ENCODE measurements around the gene SLIT3.

Gene SLIT3

GRCh38 chr5:168669668-168670378, 631.1 kb downstream of the SLIT3 start:
- Mint-ChIP-seq H3K27me3 (ENCODE audit: low read depth) (peaks cover 4% of the 10 kb centered on the region), H3K27ac (no peak overlapping the region), H3K9me3 (no peaks in the 10 kb centered on the region), H3K36me3 (ENCODE audit: low read depth) (peaks cover 27% of the 10 kb centered on the region), H3K4me1 (no peaks in the 10 kb centered on the region), H3K4me3 (no peak overlapping the region)
- TF ChIP-seq CTCF (IDR thresholded peaks at IDR 0.05; ENCODE audit: unreplicated experiment in 3 of 3), result no peak

- Mint-ChIP-seq H3K27me3 (ENCODE audit: low read depth) (peaks cover 4% of the 10 kb centered on the region), H3K27ac (no peak overlapping the region), H3K36me3 (ENCODE audit: low read depth) (peaks cover 31% of the 10 kb centered on the region), H3K4me3 (no peak overlapping the region), H3K4me1 (no peaks in the 10 kb centered on the region), H3K9me3 (no peaks in the 10 kb centered on the region)
- TF ChIP-seq CTCF (IDR thresholded peaks at IDR 0.05; ENCODE audit: unreplicated experiment in 3 of 3), result no peak
These were observed 631.8 kb downstream of the SLIT3 start for GRCh38 chr5:168669156-168669555.

- H3K27me3 Mint-ChIP-seq (ENCODE audit: low read depth), result peaks cover 4% of the 10 kb centered on the region
- H3K4me1 Mint-ChIP-seq, result no peaks in the 10 kb centered on the region
- no peak overlapping the region for H3K4me3 Mint-ChIP-seq
- no peak for TF ChIP-seq CTCF (IDR thresholded peaks at IDR 0.05; ENCODE audit: unreplicated experiment in 3 of 3)
- no peak overlapping the region for H3K27ac Mint-ChIP-seq
- H3K9me3 Mint-ChIP-seq, result no peaks in the 10 kb centered on the region
- H3K36me3 Mint-ChIP-seq (ENCODE audit: low read depth), result peaks cover 31% of the 10 kb centered on the region
These were observed 632.9 kb downstream of the SLIT3 start for GRCh38 chr5:168668078-168668477.

GRCh38 chr5:168667301-168667840, 633.6 kb downstream of the SLIT3 start:
- no peak overlapping the region for H3K4me3 Mint-ChIP-seq
- no peaks in the 10 kb centered on the region for H3K4me1 Mint-ChIP-seq
- peaks cover 31% of the 10 kb centered on the region for H3K36me3 Mint-ChIP-seq (ENCODE audit: low read depth)
- H3K27ac Mint-ChIP-seq, result no peak overlapping the region
- peaks cover 4% of the 10 kb centered on the region for H3K27me3 Mint-ChIP-seq (ENCODE audit: low read depth)
- TF ChIP-seq CTCF (IDR thresholded peaks at IDR 0.05; ENCODE audit: unreplicated experiment in 3 of 3), result no peak
- H3K9me3 Mint-ChIP-seq, result no peaks in the 10 kb centered on the region

- Mint-ChIP-seq H3K36me3 (ENCODE audit: low read depth) (peaks cover 31% of the 10 kb centered on the region), H3K4me1 (no peaks in the 10 kb centered on the region), H3K27me3 (ENCODE audit: low read depth) (no peaks in the 10 kb centered on the region), H3K4me3 (no peak overlapping the region), H3K27ac (no peak overlapping the region), H3K9me3 (no peaks in the 10 kb centered on the region)
- no peak for TF ChIP-seq CTCF (IDR thresholded peaks at IDR 0.05; ENCODE audit: unreplicated experiment in 3 of 3)
These were observed 634.6 kb downstream of the SLIT3 start for GRCh38 chr5:168666356-168666755.

Data from nephron (organoid).